Lower leg skin (tissue), 4 donors: ENCODE data around the gene SF3A2. TPM values are rescaled to one million over a fixed set of nuclear protein-coding genes. Genes with fewer than 3 reads are reported as not detected.

Source experiments
- DNase-seq, 2 donors: peaks; one replicate each; pipeline ENCODE4 v3.0.0-alpha.2; 2019; ENCODE audit warnings: low spot score in 2 of 2
- H3K4me3 ChIP-seq: fragments of 200-600 bp; sonication (generic); 2 replicates; pipeline ENCODE4 v1.5.1; 2017; ENCODE audit warnings: mild to moderate bottlenecking, low read depth; ENCODE audit not compliant: poor library complexity, severe bottlenecking
- CTCF ChIP-seq, 3 donors: fragments of 450-650 bp; IDR thresholded peaks; one replicate each; pipeline ENCODE4 v1.5.1; 2016; ENCODE audit warnings: antibody characterized with exemption in 3 of 3, mild to moderate bottlenecking in 3 of 3, moderate library complexity in 2 of 3
- POLR2A ChIP-seq, 2 donors: fragments of 450-650 bp; IDR thresholded peaks; one replicate each; pipeline ENCODE4 v1.6.1; 2016 to 2017; ENCODE audit warnings: antibody characterized with exemption in 2 of 2, mild to moderate bottlenecking in 1 of 2, moderate library complexity in 1 of 2
- WGBS, 2 donors: methylation state at CpG; one replicate each; pipeline ENCODE4 v1.1.5; 2018; 5-methylcytosine and 5-hydroxymethylcytosine counted together
- intact Hi-C: fragments of 100-400 bp; cut with DNase I; formaldehyde crosslinking; loops from one replicate; pipeline ENCODE4 v1.15.0; 2023; ENCODE audit warnings: low total_unique reads
- total RNA-seq, 4 donors: library from RNA; depleted of rRNA; stranded (reverse); fragments of >200 nt; gene quantifications; one replicate each; pipeline ENCODE4 v1.1.0, GENCODE V29; 2016

Gene SF3A2
- total RNA-seq, 4 donors from 2014 or later: 35.6 to 85.6 (median 47.8) TPM

GRCh38 chr19:2259336-2259735 lies 22.7 kb downstream of the SF3A2 start:
- intact Hi-C loops: no loop called here
- no peak for DNase-seq
- WGBS, 2 donors: 90 to 92% methylated on average over 5 of the region's 5 CpGs

GRCh38 chr19:2260341-2260805 lies 23.7 kb downstream of the SF3A2 start:
- WGBS, 2 donors: 35 to 40% methylated on average over 11 of the region's 11 CpGs
- intact Hi-C loops: no loop called here
- H3K4me3 ChIP-seq: no peak overlapping the region
- DNase-seq: no peak
- TF ChIP-seq CTCF (IDR thresholded peaks at IDR 0.05) (no peak), POLR2A (IDR thresholded peaks at IDR 0.05) (no peak)

More at GRCh38 chr19:2259336-2259735, 22.7 kb downstream of the SF3A2 start:
- TF ChIP-seq POLR2A (IDR thresholded peaks at IDR 0.05): no peak
- TF ChIP-seq CTCF (IDR thresholded peaks at IDR 0.05): no peak
- H3K4me3 ChIP-seq: no peak overlapping the region

GRCh38 chr19:2261438-2262172 lies 25.0 kb downstream of the SF3A2 start:
- no peak for TF ChIP-seq POLR2A (IDR thresholded peaks at IDR 0.05)
- no peak for TF ChIP-seq CTCF (IDR thresholded peaks at IDR 0.05)
- no peak for DNase-seq
- no peak overlapping the region for H3K4me3 ChIP-seq
- intact Hi-C loops: no loop called here
- 68 to 72% methylated on average over 7 of the region's 7 CpGs for WGBS, 2 donors

GRCh38 chr19:2266183-2266993 lies 29.8 kb downstream of the SF3A2 start:
- H3K4me3 ChIP-seq: no peak overlapping the region
- no peak for TF ChIP-seq POLR2A (IDR thresholded peaks at IDR 0.05)
- TF ChIP-seq CTCF (IDR thresholded peaks at IDR 0.05): no peak
- 44 to 47% methylated on average over 17 to 18 of the region's 18 CpGs for WGBS, 2 donors
- intact Hi-C loops: no loop called here
- DNase-seq: peak; percentile 82 to 97

- no peak for TF ChIP-seq POLR2A (IDR thresholded peaks at IDR 0.05)
- no peak for TF ChIP-seq CTCF (IDR thresholded peaks at IDR 0.05)
- no peak for DNase-seq
- 73 to 75% methylated on average over 4 of the region's 4 CpGs for WGBS, 2 donors
- H3K4me3 ChIP-seq: no peak overlapping the region
- intact Hi-C loops: no loop called here
These were observed 31.8 kb downstream of the SF3A2 start for GRCh38 chr19:2268480-2268830.
